IPS-15b (cell line): ENCODE measurements around the gene HSF2BP.
"Not testable (repeated sequence)": the region's sequence is repeated elsewhere in the genome, so short reads cannot be mapped to it uniquely, and the experiment has no call there.

Experiments
- H3K27me3 ChIP-seq: one replicate; pipeline ENCODE4 v1.6.1; 2013; ENCODE audit warnings: low read length; ENCODE audit not compliant: control insufficient read depth, insufficient read depth
- H3K36me3 ChIP-seq: one replicate; pipeline ENCODE4 v1.6.1; 2013; ENCODE audit warnings: low read length; ENCODE audit not compliant: control insufficient read depth, insufficient read depth
- H3K4me1 ChIP-seq: one replicate; pipeline ENCODE4 v1.6.1; 2013; ENCODE audit warnings: mild to moderate bottlenecking, low read length; ENCODE audit not compliant: control insufficient read depth, insufficient read depth
- H3K4me3 ChIP-seq: one replicate; pipeline ENCODE4 v1.5.1; 2013; ENCODE audit warnings: low read depth, low read length
- H3K9ac ChIP-seq: one replicate; pipeline ENCODE4 v1.6.1; 2013; ENCODE audit warnings: low read depth, mild to moderate bottlenecking, low read length
- H3K9me3 ChIP-seq: one replicate; pipeline ENCODE4 v1.6.1; 2013; ENCODE audit warnings: mild to moderate bottlenecking, low read length; ENCODE audit not compliant: control insufficient read depth, insufficient read depth

HSF2BP gene

GRCh38 chr21:43681650-43682049 lies 22.4 kb upstream of the HSF2BP start:
- no peaks in the 10 kb centered on the region for H3K27me3 ChIP-seq
- H3K4me1 ChIP-seq, result no peaks in the 10 kb centered on the region
- peaks cover 50% of the 10 kb centered on the region for H3K36me3 ChIP-seq
- no peak overlapping the region for H3K4me3 ChIP-seq
- H3K9ac ChIP-seq, result no peak overlapping the region
- H3K9me3 ChIP-seq, result no peaks in the 10 kb centered on the region

DNA sequence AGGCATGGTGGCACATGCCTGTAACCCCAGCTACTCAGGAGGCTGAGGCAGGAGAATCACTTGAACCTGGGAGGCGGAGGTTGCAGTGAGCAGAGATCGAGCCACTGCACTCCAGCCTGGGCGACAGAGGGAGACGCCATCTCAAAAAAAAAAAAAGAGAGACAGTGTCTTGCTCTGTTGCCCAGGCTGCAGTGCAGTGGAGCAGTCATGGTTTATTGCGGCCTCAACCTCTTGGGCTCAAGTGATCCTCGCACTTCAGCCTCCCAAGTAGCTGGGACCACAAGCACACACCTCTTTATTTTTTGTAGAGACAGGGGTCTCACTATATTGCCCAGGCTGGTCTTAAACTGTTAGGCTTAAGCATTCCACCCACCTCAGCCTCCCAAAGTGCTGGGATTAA lies 21.1 kb upstream of the HSF2BP start:
- H3K9me3 ChIP-seq, H3K9ac ChIP-seq, H3K4me3 ChIP-seq, H3K4me1 ChIP-seq, H3K27me3 ChIP-seq: not testable (repeated sequence)
- peaks cover 45% of the 10 kb centered on the region for H3K36me3 ChIP-seq

DNA sequence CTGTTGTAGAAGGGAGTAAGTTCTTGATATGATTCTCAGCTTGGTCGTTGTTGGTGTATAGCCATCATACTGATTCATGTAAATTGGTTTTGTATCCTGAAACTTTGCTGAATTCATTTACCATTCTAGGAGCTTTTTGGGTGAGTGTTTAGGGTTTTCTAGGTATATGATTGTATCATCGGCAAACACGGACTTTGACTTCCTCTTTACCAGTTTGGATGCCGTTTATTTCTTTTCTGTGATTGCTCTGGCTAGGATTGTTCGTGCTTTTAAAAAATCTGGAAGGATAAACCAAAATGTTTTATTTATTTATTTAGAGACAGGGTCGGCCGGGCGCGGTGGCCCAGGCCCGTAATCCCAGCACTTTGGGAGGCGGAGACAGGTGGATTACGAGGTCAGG lies 20.7 kb upstream of the HSF2BP start:
- no peaks in the 10 kb centered on the region for H3K27me3 ChIP-seq
- peaks cover 40% of the 10 kb centered on the region for H3K36me3 ChIP-seq
- no peak overlapping the region for H3K4me3 ChIP-seq
- no peaks in the 10 kb centered on the region for H3K9me3 ChIP-seq
- no peaks in the 10 kb centered on the region for H3K4me1 ChIP-seq
- H3K9ac ChIP-seq, result no peak overlapping the region

DNA sequence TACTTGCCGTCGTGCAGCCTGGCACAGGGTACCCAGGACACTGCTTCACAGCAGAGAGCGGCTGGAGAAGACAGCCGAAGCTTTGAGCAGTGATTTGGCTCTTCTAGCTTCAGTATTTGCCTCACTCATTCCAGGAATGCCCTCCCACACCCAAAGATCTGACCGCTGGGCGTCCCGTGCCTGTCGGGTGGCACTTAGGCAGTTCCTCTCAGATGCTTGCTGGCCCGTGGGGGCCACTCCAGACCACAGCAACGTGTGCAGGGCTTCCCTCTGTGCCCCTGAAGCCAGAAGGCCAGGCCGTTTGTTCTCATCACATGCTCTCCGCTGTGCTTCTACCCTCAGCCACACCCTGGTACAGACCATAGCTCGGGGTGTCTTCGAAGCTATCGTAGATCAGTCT lies 17.1 kb upstream of the HSF2BP start:
- H3K4me3 ChIP-seq, result no peak overlapping the region
- H3K27me3 ChIP-seq, result no peaks in the 10 kb centered on the region
- no peaks in the 10 kb centered on the region for H3K4me1 ChIP-seq
- H3K9ac ChIP-seq, result no peak overlapping the region
- H3K36me3 ChIP-seq, result peaks cover 15% of the 10 kb centered on the region
- H3K9me3 ChIP-seq, result no peaks in the 10 kb centered on the region

DNA sequence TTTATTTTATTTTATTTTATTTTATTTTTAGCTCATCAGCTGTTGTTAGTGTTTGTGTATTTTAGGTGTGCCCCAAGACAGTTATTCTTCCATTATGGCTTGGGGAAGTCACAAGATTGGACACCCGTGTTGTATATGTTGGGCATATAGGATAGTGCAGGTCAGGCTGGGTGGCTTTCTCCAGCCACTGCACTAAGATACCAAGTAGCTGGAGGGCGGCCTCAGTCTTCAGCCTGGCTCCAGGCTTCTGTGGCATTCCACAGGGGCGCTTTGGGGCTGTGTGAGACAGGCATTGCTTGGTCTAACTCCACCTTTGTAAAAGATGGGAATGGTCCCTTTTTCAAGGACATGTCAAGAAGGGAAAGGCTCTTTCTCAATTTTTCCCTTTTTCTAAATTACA lies 16.6 kb upstream of the HSF2BP start:
- peaks cover 15% of the 10 kb centered on the region for H3K36me3 ChIP-seq
- no peak overlapping the region for H3K9ac ChIP-seq
- H3K4me3 ChIP-seq, result no peak overlapping the region
- H3K4me1 ChIP-seq, result no peaks in the 10 kb centered on the region
- no peaks in the 10 kb centered on the region for H3K27me3 ChIP-seq
- H3K9me3 ChIP-seq, result no peaks in the 10 kb centered on the region

DNA sequence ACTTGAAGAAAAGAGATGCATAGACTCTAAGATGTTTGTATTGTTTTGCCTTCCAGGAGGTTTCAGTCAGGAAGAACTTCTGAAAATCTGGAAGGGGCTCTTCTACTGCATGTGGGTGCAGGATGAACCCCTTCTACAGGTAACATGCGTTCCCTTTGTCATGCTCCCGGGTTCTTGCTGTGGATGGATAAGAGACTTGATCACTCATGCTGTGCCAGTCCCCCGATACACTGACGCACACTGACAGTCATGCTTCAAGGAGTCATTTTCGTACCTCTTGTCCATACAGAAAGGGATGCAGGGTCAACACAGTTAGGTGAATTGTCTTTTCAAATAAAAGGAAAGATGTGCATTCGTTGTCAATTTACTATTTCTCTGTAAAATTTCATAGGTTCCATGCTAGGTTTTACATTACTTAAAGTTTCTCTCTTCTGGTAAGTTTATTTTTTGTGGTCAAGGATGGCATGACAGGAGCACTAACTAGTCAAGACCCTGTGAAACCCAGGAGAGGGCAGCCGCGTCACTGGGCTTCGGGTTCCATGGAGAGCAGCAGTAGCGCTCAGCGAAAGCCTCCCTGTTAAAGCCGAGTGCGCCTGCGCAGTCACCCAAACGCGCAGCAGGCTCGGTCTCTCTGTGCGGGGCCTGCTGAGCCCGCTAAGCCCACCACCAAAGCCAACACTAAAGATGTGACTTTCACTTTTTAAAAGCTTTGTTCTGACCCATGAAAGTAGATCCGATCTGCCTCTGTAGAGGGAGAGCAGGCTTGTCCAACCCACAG lies 10.7 kb upstream of the HSF2BP start:
- Histone ChIP-seq H3K36me3 (peaks cover 16% of the 10 kb centered on the region), H3K9ac (no peak overlapping the region), H3K4me3 (no peak overlapping the region), H3K27me3 (no peaks in the 10 kb centered on the region), H3K9me3 (no peaks in the 10 kb centered on the region), H3K4me1 (no peaks in the 10 kb centered on the region)

DNA sequence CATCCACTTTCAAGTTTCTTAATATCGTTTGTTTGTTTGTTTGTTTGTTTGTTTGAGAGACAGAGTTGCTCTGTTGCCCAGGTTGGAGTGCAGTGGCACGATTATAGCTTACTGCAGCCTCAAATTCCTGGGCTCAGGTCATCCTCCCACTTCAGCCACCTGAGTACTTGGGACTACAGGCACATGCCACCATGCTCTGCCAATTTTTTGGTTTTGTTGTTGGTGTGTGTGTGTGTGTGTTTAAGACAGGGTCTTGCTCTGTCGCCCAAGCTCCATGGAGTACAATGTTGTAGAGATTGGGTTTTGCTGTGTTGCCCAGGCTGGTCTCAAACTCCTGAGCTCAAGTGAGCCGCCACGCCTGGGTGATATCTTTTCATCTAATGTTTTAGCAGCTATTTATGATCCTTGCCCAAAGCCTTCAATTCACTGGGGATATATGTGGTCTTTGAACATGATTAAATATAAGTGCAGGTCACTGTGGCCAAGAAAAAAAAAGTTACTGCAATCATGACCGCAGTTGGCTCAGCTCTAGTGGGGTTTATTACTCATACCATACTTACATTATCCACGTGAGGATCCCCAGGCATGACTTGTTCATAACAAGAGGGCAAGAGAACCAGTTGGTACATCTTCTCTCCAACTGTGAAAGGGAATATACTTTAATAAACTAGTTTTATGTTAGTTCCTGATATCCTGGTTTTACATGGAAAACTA lies 8.1 kb upstream of the HSF2BP start:
- Histone ChIP-seq H3K36me3 (peaks cover 22% of the 10 kb centered on the region), H3K4me3 (no peak overlapping the region), H3K9me3 (no peaks in the 10 kb centered on the region), H3K27me3 (no peaks in the 10 kb centered on the region), H3K9ac (no peak overlapping the region), H3K4me1 (no peaks in the 10 kb centered on the region)

DNA sequence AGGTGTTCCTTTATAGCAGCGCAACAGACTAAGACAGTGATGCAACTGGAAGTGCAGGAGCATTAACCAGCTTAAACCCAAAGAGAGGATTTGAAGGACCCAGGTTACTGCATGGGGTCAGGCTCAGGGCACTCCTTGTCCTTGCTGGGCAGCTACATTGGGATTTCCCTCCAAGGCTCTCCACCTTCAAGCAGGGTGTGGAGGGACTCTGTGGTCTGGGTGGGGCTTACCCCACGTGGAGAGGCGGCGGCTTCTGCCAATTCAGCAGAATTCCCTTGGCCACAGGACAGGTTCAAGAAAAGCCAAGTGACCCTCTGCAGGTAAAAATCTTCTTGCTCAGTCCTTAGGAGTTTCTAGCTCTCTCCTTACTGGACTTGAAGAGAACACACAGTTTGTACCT lies 6.6 kb upstream of the HSF2BP start:
- H3K9ac ChIP-seq, result no peak overlapping the region
- H3K27me3 ChIP-seq, result no peaks in the 10 kb centered on the region
- H3K9me3 ChIP-seq, result no peaks in the 10 kb centered on the region
- H3K4me3 ChIP-seq, result no peak overlapping the region
- no peaks in the 10 kb centered on the region for H3K4me1 ChIP-seq
- H3K36me3 ChIP-seq, result peaks cover 22% of the 10 kb centered on the region

DNA sequence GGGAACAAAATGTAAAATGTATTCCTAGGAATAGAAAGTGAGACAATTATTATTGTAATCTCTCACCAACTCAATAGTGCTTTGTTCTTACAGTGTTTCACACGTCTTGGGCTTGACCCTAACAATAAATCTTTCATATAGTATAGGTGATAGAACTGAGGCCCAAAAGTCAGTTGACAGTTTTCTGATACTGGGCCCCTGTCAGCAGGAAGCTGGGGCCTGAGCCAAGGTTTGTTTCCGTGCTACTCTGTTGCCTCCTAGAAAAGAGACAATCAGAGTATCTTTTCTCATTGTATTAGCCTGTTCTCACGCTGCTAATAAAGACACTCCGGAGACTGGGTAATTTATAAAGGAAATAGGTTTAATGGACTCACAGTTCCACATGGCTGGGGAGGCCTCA lies 5.1 kb upstream of the HSF2BP start:
- H3K4me3 ChIP-seq, result no peak overlapping the region
- H3K9ac ChIP-seq, result no peak overlapping the region
- H3K4me1 ChIP-seq, result peaks cover 5% of the 10 kb centered on the region
- no peaks in the 10 kb centered on the region for H3K27me3 ChIP-seq
- H3K36me3 ChIP-seq, result peaks cover 18% of the 10 kb centered on the region
- H3K9me3 ChIP-seq, result no peaks in the 10 kb centered on the region

GRCh38 chr21:43663033-43663432 lies 3.7 kb upstream of the HSF2BP start:
- H3K9ac ChIP-seq, result no peak overlapping the region
- H3K27me3 ChIP-seq, result no peaks in the 10 kb centered on the region
- H3K4me3 ChIP-seq, result no peak overlapping the region
- no peaks in the 10 kb centered on the region for H3K9me3 ChIP-seq
- H3K4me1 ChIP-seq, result peaks cover 5% of the 10 kb centered on the region
- H3K36me3 ChIP-seq, result peaks cover 18% of the 10 kb centered on the region

DNA sequence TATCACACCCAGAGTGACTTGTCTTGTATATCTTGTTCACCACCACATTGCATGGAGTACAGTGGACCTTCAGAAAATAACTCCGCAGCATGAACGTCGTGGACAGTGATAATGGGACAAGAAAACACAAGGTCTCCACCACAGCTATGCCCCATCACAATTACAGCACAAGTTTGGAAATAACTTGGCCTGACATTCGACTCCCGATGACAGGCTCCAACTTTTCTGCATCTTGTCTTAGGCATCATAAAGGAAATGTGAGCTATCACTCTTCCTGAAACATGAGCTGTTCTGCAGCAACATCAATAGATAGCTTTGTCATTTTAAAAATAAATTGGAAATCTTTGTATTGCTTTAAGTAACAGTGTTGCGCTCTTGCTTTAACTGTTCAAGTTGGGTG lies 3.0 kb upstream of the HSF2BP start:
- H3K4me3 ChIP-seq, result no peak overlapping the region
- peaks cover 18% of the 10 kb centered on the region for H3K36me3 ChIP-seq
- H3K9ac ChIP-seq, result no peak overlapping the region
- H3K4me1 ChIP-seq, result peaks cover 5% of the 10 kb centered on the region
- H3K9me3 ChIP-seq, result no peaks in the 10 kb centered on the region
- no peaks in the 10 kb centered on the region for H3K27me3 ChIP-seq

DNA sequence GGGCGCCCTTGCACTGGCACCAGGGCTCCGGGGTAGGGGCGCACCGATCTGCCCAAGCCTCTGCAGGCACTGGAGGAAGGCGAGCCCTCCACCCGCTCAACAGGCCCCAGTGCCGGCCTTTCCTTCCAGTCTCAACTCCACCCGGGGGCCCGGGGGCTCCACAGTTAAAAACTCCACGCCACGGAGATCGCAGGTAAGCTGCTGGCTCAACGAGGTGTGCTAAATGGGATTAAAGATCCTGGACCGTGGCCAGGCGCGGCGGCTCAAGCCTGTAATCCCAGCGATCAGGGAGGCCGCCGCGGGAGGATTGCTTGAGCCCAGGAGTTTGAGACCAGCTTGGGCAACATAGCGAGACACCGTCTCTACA lies 536 bp downstream of the HSF2BP start:
- Histone ChIP-seq H3K9me3 (no peaks in the 10 kb centered on the region), H3K27me3 (no peaks in the 10 kb centered on the region), H3K9ac (peak overlapping the region; percentile 38), H3K4me3 (peak overlapping the region; percentile 85), H3K36me3 (no peaks in the 10 kb centered on the region), H3K4me1 (peaks cover 5% of the 10 kb centered on the region)
